WTC11 (cell line): ENCODE data around the gene EEF2K. TPM values are rescaled to one million over a fixed set of nuclear protein-coding genes. Genes with fewer than 3 reads are reported as not detected.

Experiments used
- ATAC-seq: fragments of 200-7000 bp; cut with Tn5 transposase; 2 replicates; pipeline ENCODE4 v1.10.0; 2021; ENCODE audit warnings: mild to moderate bottlenecking, moderate library complexity
- CTCF ChIA-PET: fragments of 300-600 bp; sonication (Branson Sonifier 250); formaldehyde crosslinking; loops from one replicate; lab custom pipeline; 2021; ENCODE audit warnings: antibody characterized with exemption; lab: Charles Lee
- POLR2A ChIA-PET: fragments of 350-600 bp; sonication (Branson Sonifier 250); formaldehyde crosslinking; loops from one replicate; lab custom pipeline; 2021; ENCODE audit warnings: antibody characterized with exemption; lab: Charles Lee
- DNase-seq: peaks from one replicate; pipeline ENCODE4 v3.0.0; 2021; ENCODE audit warnings: low spot score
- H3K27ac Mint-ChIP-seq: 2 replicates; pipeline ENCODE4 v1.8.0; 2021; ENCODE audit warnings: mixed read lengths
- H3K27me3 Mint-ChIP-seq: 2 replicates; pipeline ENCODE4 v1.8.0; 2021; ENCODE audit warnings: low read depth, mild to moderate bottlenecking, moderate library complexity, mixed read lengths
- H3K36me3 Mint-ChIP-seq: 2 replicates; pipeline ENCODE4 v1.8.0; 2021; ENCODE audit warnings: mixed read lengths
- H3K4me1 Mint-ChIP-seq: 2 replicates; pipeline ENCODE4 v1.8.0; 2022; ENCODE audit warnings: mixed read lengths
- H3K4me3 Mint-ChIP-seq: 2 replicates; pipeline ENCODE4 v1.8.0; 2021; ENCODE audit warnings: mild to moderate bottlenecking, moderate library complexity, mixed read lengths
- H3K9me3 Mint-ChIP-seq: 2 replicates; pipeline ENCODE4 v1.8.0; 2021; ENCODE audit warnings: mixed read lengths
- AFF4 ChIP-seq: sonication (generic); formaldehyde crosslinking; IDR thresholded peaks from 2 replicates; pipeline ENCODE4 v1.8.1; 2023; ENCODE audit warnings: mild to moderate bottlenecking, missing genetic modification reagents, borderline replicate concordance
- E2F4 ChIP-seq: sonication (generic); formaldehyde crosslinking; IDR thresholded peaks from 2 replicates; pipeline ENCODE4 v1.8.1; 2022; ENCODE audit warnings: low read depth, mild to moderate bottlenecking, moderate library complexity, missing genetic modification reagents, borderline replicate concordance
- IRF2 ChIP-seq: sonication (generic); formaldehyde crosslinking; IDR thresholded peaks from 2 replicates; pipeline ENCODE4 v1.8.0; 2022; ENCODE audit warnings: low read depth, missing genetic modification reagents, borderline replicate concordance
- KAT7 ChIP-seq: sonication (generic); formaldehyde crosslinking; IDR thresholded peaks from 2 replicates; pipeline ENCODE4 v1.8.1; 2023; ENCODE audit warnings: missing genetic modification reagents, mild to moderate bottlenecking, borderline replicate concordance
- MLX ChIP-seq: sonication (generic); formaldehyde crosslinking; IDR thresholded peaks from 2 replicates; pipeline ENCODE4 v1.8.1; 2023; ENCODE audit warnings: mild to moderate bottlenecking, missing genetic modification reagents, moderate library complexity
- NFATC4 ChIP-seq: fragments of 250-450 bp; sonication (Bioruptor Pico); IDR thresholded peaks from 2 replicates; pipeline ENCODE4 v1.9.0; 2021; ENCODE audit warnings: mild to moderate bottlenecking
- TEAD1 ChIP-seq: sonication (generic); formaldehyde crosslinking; IDR thresholded peaks from 2 replicates; pipeline ENCODE4 v1.8.0; 2022; ENCODE audit warnings: mild to moderate bottlenecking, missing genetic modification reagents
- ZBTB21 ChIP-seq: sonication (generic); formaldehyde crosslinking; IDR thresholded peaks from 2 replicates; pipeline ENCODE4 v1.8.1; 2023; ENCODE audit warnings: mild to moderate bottlenecking, missing genetic modification reagents, borderline replicate concordance
- ZNF121 ChIP-seq: sonication (generic); formaldehyde crosslinking; IDR thresholded peaks from 2 replicates; pipeline ENCODE4 v1.8.0; 2023; ENCODE audit warnings: missing genetic modification reagents
- ZNF232 ChIP-seq: sonication (generic); formaldehyde crosslinking; IDR thresholded peaks from 2 replicates; pipeline ENCODE4 v1.8.0; 2022; ENCODE audit warnings: mild to moderate bottlenecking, missing genetic modification reagents
- total RNA-seq: library from RNA; stranded (reverse); gene quantifications from 3 replicates; pipeline ENCODE4 v1.2.3, GENCODE V29; 2021
- TF ChIP-seq, protein P1 (sequence below): sonication (generic); formaldehyde crosslinking; IDR thresholded peaks from 2 replicates; pipeline ENCODE4 v1.8.0; 2022; ENCODE audit warnings: missing genetic modification reagents
- TF ChIP-seq, protein P2 (sequence below): sonication (generic); formaldehyde crosslinking; IDR thresholded peaks from 2 replicates; pipeline ENCODE4 v1.8.0; 2023; ENCODE audit warnings: missing genetic modification reagents, mild to moderate bottlenecking, borderline replicate concordance

The EEF2K gene
- total RNA-seq, 1 experiment from 2014 or later: 26.7 TPM

DNA sequence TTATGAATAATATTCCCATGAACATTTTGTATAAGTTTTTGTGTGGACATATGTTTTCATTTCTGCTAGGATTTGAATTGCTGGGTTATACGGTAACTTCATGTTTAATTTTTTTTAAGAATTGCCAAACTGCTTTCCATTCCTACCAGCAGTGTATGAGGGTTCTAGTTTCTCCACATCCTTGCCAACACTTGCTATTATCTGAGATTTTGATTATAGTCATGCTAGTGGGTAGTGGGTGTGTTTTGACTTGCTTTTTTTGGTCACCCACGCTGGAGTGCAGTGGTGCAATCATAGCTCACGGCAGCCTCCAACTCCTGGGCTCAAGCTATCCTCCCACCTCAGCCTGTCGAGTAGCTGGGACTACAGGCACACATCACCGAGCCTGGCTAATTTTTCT is 3.0 kb upstream of the EEF2K start (continued):
- no peak for TF ChIP-seq AFF4 (CRISPR knock-in tag)
- no peak for TF ChIP-seq ZNF232 (CRISPR knock-in tag)
- TF ChIP-seq, protein P1, sequence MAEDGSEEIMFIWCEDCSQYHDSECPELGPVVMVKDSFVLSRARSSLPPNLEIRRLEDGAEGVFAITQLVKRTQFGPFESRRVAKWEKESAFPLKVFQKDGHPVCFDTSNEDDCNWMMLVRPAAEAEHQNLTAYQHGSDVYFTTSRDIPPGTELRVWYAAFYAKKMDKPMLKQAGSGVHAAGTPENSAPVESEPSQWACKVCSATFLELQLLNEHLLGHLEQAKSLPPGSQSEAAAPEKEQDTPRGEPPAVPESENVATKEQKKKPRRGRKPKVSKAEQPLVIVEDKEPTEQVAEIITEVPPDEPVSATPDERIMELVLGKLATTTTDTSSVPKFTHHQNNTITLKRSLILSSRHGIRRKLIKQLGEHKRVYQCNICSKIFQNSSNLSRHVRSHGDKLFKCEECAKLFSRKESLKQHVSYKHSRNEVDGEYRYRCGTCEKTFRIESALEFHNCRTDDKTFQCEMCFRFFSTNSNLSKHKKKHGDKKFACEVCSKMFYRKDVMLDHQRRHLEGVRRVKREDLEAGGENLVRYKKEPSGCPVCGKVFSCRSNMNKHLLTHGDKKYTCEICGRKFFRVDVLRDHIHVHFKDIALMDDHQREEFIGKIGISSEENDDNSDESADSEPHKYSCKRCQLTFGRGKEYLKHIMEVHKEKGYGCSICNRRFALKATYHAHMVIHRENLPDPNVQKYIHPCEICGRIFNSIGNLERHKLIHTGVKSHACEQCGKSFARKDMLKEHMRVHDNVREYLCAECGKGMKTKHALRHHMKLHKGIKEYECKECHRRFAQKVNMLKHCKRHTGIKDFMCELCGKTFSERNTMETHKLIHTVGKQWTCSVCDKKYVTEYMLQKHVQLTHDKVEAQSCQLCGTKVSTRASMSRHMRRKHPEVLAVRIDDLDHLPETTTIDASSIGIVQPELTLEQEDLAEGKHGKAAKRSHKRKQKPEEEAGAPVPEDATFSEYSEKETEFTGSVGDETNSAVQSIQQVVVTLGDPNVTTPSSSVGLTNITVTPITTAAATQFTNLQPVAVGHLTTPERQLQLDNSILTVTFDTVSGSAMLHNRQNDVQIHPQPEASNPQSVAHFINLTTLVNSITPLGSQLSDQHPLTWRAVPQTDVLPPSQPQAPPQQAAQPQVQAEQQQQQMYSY (CRISPR knock-in tag): no peak

DNA sequence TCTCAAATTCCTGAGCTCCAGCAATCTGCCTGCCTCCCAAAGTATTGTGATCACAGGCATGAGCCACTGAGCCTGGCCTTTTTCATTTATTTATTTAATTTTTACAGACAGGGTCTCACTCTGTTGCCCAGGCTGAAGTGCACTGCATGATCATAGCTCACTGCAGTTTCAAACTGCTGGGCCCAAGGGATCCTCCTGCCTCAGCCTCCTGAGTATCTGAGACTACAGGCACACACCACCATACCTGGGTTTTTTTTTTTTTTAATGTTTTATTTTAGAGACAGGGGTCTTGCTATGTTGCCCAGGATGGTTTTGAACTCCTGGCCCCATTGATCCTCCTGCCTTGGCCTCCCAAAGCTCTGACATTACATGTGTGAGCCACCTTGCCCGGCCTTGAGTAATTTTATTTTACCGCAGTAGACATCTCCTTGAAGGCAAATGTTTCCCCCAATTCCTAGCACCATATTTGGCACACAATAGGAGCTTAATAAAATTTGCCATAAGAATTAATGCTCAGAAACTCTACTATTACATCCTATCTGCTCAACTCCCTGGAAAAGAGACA is 1.9 kb upstream of the EEF2K start:
- H3K4me3 Mint-ChIP-seq: no peak overlapping the region
- H3K27ac Mint-ChIP-seq: no peak overlapping the region
- CTCF ChIA-PET: interaction anchor here (1.1 to 2.1 kb wide), 3 partner anchors 16 to 96 kb away, joined by 3 to 5 read pairs (median 4); no protein-coding TSS in a partner anchor
- TF ChIP-seq MLX (CRISPR knock-in tag): no peak
- no peak for TF ChIP-seq IRF2 (CRISPR knock-in tag)
- TF ChIP-seq ZNF121 (CRISPR knock-in tag): peak; percentile 22; the same call in 1 of the 2 replicates
- POLR2A ChIA-PET: no interaction called here
- H3K27me3 Mint-ChIP-seq: no peaks in the 10 kb centered on the region
- peaks cover 4% of the 10 kb centered on the region; the same call in 1 of the 2 replicates for H3K9me3 Mint-ChIP-seq
- peaks cover 18% of the 10 kb centered on the region for H3K4me1 Mint-ChIP-seq
- DNase-seq (no peak), ATAC-seq (no peak)
- no peaks in the 10 kb centered on the region for H3K36me3 Mint-ChIP-seq

DNA sequence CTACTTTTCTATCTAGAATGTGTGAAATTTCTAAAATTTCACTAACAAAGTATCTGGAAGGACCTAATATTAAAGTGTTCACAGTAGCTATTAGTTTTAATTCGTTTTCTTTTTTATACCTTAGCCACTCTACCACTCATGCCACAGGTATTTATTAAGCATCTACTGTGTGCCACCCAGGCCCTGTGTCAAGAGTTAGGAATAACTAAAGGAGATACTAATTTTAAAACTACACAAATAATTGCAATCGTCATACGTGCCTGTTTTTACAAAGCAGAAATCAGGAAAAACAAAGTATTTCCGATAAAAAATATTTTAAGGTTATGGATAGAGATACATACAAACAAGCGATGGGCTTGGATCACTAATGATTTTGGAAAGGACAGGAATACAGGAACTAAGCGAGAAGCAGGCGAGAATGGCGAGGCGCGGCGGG is 483 bp upstream of the EEF2K start:
- ATAC-seq (no peak), DNase-seq (no peak)
- ChIA-PET CTCF (interaction anchor here (0.6 to 3.1 kb wide), 14 partner anchors 8 to 183 kb away, joined by 3 to 26 read pairs (median 5); partner anchors contain the start of gene POLR3E), POLR2A (interaction anchor here (0.6 to 1.4 kb wide), 4 partner anchors 14 to 99 kb away, joined by 3 to 6 read pairs (median 4); no protein-coding TSS in a partner anchor)
- no peaks in the 10 kb centered on the region for H3K27me3 Mint-ChIP-seq
- peaks cover 21% of the 10 kb centered on the region for H3K4me1 Mint-ChIP-seq
- H3K36me3 Mint-ChIP-seq: peaks cover 3% of the 10 kb centered on the region
- peaks cover 7% of the 10 kb centered on the region for H3K9me3 Mint-ChIP-seq
- peak overlapping the region; percentile 69 for H3K27ac Mint-ChIP-seq
- H3K4me3 Mint-ChIP-seq: peak overlapping the region; percentile 64
- TF ChIP-seq TEAD1: no peak
- TF ChIP-seq NFATC4 (CRISPR knock-in tag): no peak
- no peak for TF ChIP-seq AFF4 (CRISPR knock-in tag)
- TF ChIP-seq, protein P2, sequence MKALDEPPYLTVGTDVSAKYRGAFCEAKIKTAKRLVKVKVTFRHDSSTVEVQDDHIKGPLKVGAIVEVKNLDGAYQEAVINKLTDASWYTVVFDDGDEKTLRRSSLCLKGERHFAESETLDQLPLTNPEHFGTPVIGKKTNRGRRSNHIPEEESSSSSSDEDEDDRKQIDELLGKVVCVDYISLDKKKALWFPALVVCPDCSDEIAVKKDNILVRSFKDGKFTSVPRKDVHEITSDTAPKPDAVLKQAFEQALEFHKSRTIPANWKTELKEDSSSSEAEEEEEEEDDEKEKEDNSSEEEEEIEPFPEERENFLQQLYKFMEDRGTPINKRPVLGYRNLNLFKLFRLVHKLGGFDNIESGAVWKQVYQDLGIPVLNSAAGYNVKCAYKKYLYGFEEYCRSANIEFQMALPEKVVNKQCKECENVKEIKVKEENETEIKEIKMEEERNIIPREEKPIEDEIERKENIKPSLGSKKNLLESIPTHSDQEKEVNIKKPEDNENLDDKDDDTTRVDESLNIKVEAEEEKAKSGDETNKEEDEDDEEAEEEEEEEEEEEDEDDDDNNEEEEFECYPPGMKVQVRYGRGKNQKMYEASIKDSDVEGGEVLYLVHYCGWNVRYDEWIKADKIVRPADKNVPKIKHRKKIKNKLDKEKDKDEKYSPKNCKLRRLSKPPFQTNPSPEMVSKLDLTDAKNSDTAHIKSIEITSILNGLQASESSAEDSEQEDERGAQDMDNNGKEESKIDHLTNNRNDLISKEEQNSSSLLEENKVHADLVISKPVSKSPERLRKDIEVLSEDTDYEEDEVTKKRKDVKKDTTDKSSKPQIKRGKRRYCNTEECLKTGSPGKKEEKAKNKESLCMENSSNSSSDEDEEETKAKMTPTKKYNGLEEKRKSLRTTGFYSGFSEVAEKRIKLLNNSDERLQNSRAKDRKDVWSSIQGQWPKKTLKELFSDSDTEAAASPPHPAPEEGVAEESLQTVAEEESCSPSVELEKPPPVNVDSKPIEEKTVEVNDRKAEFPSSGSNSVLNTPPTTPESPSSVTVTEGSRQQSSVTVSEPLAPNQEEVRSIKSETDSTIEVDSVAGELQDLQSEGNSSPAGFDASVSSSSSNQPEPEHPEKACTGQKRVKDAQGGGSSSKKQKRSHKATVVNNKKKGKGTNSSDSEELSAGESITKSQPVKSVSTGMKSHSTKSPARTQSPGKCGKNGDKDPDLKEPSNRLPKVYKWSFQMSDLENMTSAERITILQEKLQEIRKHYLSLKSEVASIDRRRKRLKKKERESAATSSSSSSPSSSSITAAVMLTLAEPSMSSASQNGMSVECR (CRISPR knock-in tag): no peak
- no peak for TF ChIP-seq E2F4 (CRISPR knock-in tag)
- no peak for TF ChIP-seq ZBTB21 (CRISPR knock-in tag)
- no peak for TF ChIP-seq KAT7 (CRISPR knock-in tag)
